ENCODE measurements around the gene MYO18B. TPM values are rescaled to one million over a fixed set of nuclear protein-coding genes. Genes with fewer than 3 reads are reported as not detected.

Gene MYO18B
- total RNA-seq, 2 donors from 2014 or later = 0.23 to 0.38 TPM

GRCh38 chr22:25838960-25839741 lies 97.2 kb downstream of the MYO18B start:
- intact Hi-C loops (cut with DNase I) = no loop called here
- DNase-seq (ENCODE audit: low spot score) = no peak

- intact Hi-C loops (cut with DNase I) = no loop called here
- no peak for DNase-seq (ENCODE audit: low spot score)
Measured at GRCh38 chr22:25839755-25840154, 97.8 kb downstream of the MYO18B start.

GRCh38 chr22:25840167-25840566 lies 98.2 kb downstream of the MYO18B start:
- DNase-seq (ENCODE audit: low spot score) = no peak
- intact Hi-C loops (cut with DNase I) = no loop called here

- no peak for DNase-seq (ENCODE audit: low spot score)
- intact Hi-C loops (cut with DNase I) = no loop called here
Measured at GRCh38 chr22:25840891-25841290, 98.9 kb downstream of the MYO18B start.

GRCh38 chr22:25841775-25842174 lies 99.8 kb downstream of the MYO18B start:
- DNase-seq (ENCODE audit: low spot score) = no peak
- intact Hi-C loops (cut with DNase I) = no loop called here

GRCh38 chr22:25843660-25844405 lies 101.8 kb downstream of the MYO18B start:
- no peak for DNase-seq (ENCODE audit: low spot score)
- intact Hi-C loops (cut with DNase I) = no loop called here

GRCh38 chr22:25844601-25845000 lies 102.6 kb downstream of the MYO18B start:
- intact Hi-C loops (cut with DNase I) = no loop called here
- DNase-seq (ENCODE audit: low spot score) = no peak

GRCh38 chr22:25845985-25846745 lies 104.2 kb downstream of the MYO18B start:
- no peak for DNase-seq (ENCODE audit: low spot score)
- intact Hi-C loops (cut with DNase I) = no loop called here

GRCh38 chr22:25847451-25847850 lies 105.5 kb downstream of the MYO18B start:
- no peak for DNase-seq (ENCODE audit: low spot score)
- intact Hi-C loops (cut with DNase I) = no loop called here

GRCh38 chr22:25848954-25849353 lies 107.0 kb downstream of the MYO18B start:
- intact Hi-C loops (cut with DNase I) = no loop called here
- no peak for DNase-seq (ENCODE audit: low spot score)

GRCh38 chr22:25849522-25849921 lies 107.5 kb downstream of the MYO18B start:
- DNase-seq (ENCODE audit: low spot score) = no peak
- intact Hi-C loops (cut with DNase I) = no loop called here

- DNase-seq (ENCODE audit: low spot score) = no peak
- intact Hi-C loops (cut with DNase I) = no loop called here
Measured at GRCh38 chr22:25852223-25852622, 110.2 kb downstream of the MYO18B start.

GRCh38 chr22:25853078-25853477 lies 111.1 kb downstream of the MYO18B start:
- no peak for DNase-seq (ENCODE audit: low spot score)
- intact Hi-C loops (cut with DNase I) = no loop called here

GRCh38 chr22:25853501-25854284 lies 111.7 kb downstream of the MYO18B start:
- DNase-seq (ENCODE audit: low spot score) = no peak
- intact Hi-C loops (cut with DNase I) = no loop called here

GRCh38 chr22:25869771-25870170 lies 127.8 kb downstream of the MYO18B start:
- no peak for DNase-seq (ENCODE audit: low spot score)
- intact Hi-C loops (cut with DNase I) = no loop called here

GRCh38 chr22:25874327-25874726 lies 132.3 kb downstream of the MYO18B start:
- no peak for DNase-seq (ENCODE audit: low spot score)
- intact Hi-C loops (cut with DNase I) = no loop called here

- intact Hi-C loops (cut with DNase I) = no loop called here
- no peak for DNase-seq (ENCODE audit: low spot score)
Measured at GRCh38 chr22:25875461-25875860, 133.5 kb downstream of the MYO18B start.

GRCh38 chr22:25876871-25877270 lies 134.9 kb downstream of the MYO18B start:
- no peak for DNase-seq (ENCODE audit: low spot score)

GRCh38 chr22:25878933-25879332 lies 136.9 kb downstream of the MYO18B start:
- intact Hi-C loops (cut with DNase I) = no loop called here
- DNase-seq (ENCODE audit: low spot score) = no peak

More at GRCh38 chr22:25876871-25877270, 134.9 kb downstream of the MYO18B start:
- intact Hi-C loops (cut with DNase I) = no loop called here

Measured in posterior vena cava (tissue), 2 donors.